Measurements from ENCODE around the gene MTHFD2L. TPM values are rescaled to one million over a fixed set of nuclear protein-coding genes. Genes with fewer than 3 reads are reported as not detected.

MTHFD2L gene
- total and polyA plus RNA-seq, 3 donors from 2014 or later, result 14.8 to 44.1 (median 29.1) TPM

- Histone ChIP-seq H3K9me3 (no peaks in the 10 kb centered on the region), H3K27me3 (no peaks in the 10 kb centered on the region), H3K4me1 (no peaks in the 10 kb centered on the region), H3K4me3 (no peak overlapping the region), H3K36me3 (ENCODE audit: low read depth, missing control alignments) (no peaks in the 10 kb centered on the region), H3K27ac (no peak overlapping the region)
- DNase-seq, result no peak
- intact Hi-C loops (cut with DNase I; ENCODE audit: low total_unique reads), result no loop called here
- WGBS, 2 donors, result 81 to 88% methylated on average over 2 of the region's 2 CpGs
- TF ChIP-seq CTCF (IDR thresholded peaks at IDR 0.05) (no peak), POLR2A (IDR thresholded peaks at IDR 0.05) (no peak)
Observed at GRCh38 chr4:74314944-74315343, 157.0 kb downstream of the MTHFD2L start.

GRCh38 chr4:74315376-74315775 is 157.5 kb downstream of the MTHFD2L start:
- TF ChIP-seq POLR2A (IDR thresholded peaks at IDR 0.05) (no peak), CTCF (IDR thresholded peaks at IDR 0.05) (no peak)
- H3K4me1 ChIP-seq, result no peaks in the 10 kb centered on the region
- intact Hi-C loops (cut with DNase I; ENCODE audit: low total_unique reads), result no loop called here

GRCh38 chr4:74316397-74316796 is 158.5 kb downstream of the MTHFD2L start:
- no peaks in the 10 kb centered on the region for H3K27me3 ChIP-seq
- H3K27ac ChIP-seq, result no peak overlapping the region
- no peaks in the 10 kb centered on the region for H3K36me3 ChIP-seq (ENCODE audit: low read depth, missing control alignments)
- 69 to 72% methylated on average over 2 of the region's 2 CpGs for WGBS, 2 donors
- H3K4me3 ChIP-seq, result no peak overlapping the region
- TF ChIP-seq POLR2A (IDR thresholded peaks at IDR 0.05) (no peak), CTCF (IDR thresholded peaks at IDR 0.05) (no peak)
- no peak for DNase-seq
- no peaks in the 10 kb centered on the region for H3K4me1 ChIP-seq
- no peaks in the 10 kb centered on the region for H3K9me3 ChIP-seq
- intact Hi-C loops (cut with DNase I; ENCODE audit: low total_unique reads), result no loop called here

More at GRCh38 chr4:74315376-74315775, 157.5 kb downstream of the MTHFD2L start:
- H3K4me3 ChIP-seq, result no peak overlapping the region
- H3K27me3 ChIP-seq, result no peaks in the 10 kb centered on the region
- 88 to 90% methylated on average over 5 of the region's 5 CpGs for whole genome bisulfite sequencing, 2 donors
- no peaks in the 10 kb centered on the region for H3K9me3 ChIP-seq
- H3K27ac ChIP-seq, result no peak overlapping the region
- no peak for DNase-seq
- H3K36me3 ChIP-seq (ENCODE audit: low read depth, missing control alignments), result no peaks in the 10 kb centered on the region

GRCh38 chr4:74317616-74318246 is 159.8 kb downstream of the MTHFD2L start:
- intact Hi-C loops (cut with DNase I; ENCODE audit: low total_unique reads), result no loop called here
- 77 to 88% methylated on average over 3 of the region's 3 CpGs for WGBS, 2 donors

More at GRCh38 chr4:74317616-74318246, 159.8 kb downstream of the MTHFD2L start:
- no peak overlapping the region for H3K4me3 ChIP-seq
- no peak for DNase-seq
- no peak overlapping the region for H3K27ac ChIP-seq
- no peaks in the 10 kb centered on the region for H3K36me3 ChIP-seq (ENCODE audit: low read depth, missing control alignments)
- TF ChIP-seq CTCF (IDR thresholded peaks at IDR 0.05) (no peak), POLR2A (IDR thresholded peaks at IDR 0.05) (no peak)
- H3K4me1 ChIP-seq, result no peaks in the 10 kb centered on the region
- H3K27me3 ChIP-seq, result no peaks in the 10 kb centered on the region
- no peaks in the 10 kb centered on the region for H3K9me3 ChIP-seq

All from testis (tissue), 3 donors.